ENCODE results near the gene OR9Q2.

DNA sequence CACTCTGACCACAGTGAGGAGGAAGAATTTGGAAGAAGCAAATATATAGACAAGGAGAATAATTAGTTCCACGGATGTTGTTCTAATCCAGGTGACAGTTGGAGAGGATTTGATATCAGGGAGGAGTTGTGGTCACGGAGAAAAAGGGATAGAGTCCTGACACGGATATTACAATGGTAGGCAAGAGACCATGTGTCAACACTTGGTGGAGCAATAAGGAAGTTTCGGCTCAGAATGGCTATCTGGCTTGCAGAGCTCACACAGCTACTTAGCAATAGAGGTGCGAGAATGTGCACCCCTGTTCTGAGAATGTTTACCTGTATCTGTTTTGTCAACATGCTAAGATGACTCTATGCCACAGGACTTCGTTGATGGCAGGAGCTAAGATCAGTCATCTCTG, 10.4 kb upstream of the OR9Q2 start:
- no peak for TF ChIP-seq CTCF (IDR thresholded peaks at IDR 0.05; ENCODE audit: low read depth, low read length, missing input control)
- no peak for TF ChIP-seq MAX (IDR thresholded peaks at IDR 0.05)
- no peak for TF ChIP-seq REST (IDR thresholded peaks at IDR 0.05)
- no peak for TF ChIP-seq EGR1 (IDR thresholded peaks at IDR 0.05; ENCODE audit: low read depth in 2 of 2)
- TF ChIP-seq JUND (IDR thresholded peaks at IDR 0.05) = no peak
- TF ChIP-seq TAF1 (conservative IDR thresholded peaks at IDR 0.05) = no peak
- TF ChIP-seq NR2F2 (IDR thresholded peaks at IDR 0.05) = no peak
- no peak for TF ChIP-seq RXRA (IDR thresholded peaks at IDR 0.05)
- no peak for TF ChIP-seq SP1 (IDR thresholded peaks at IDR 0.05)
- TF ChIP-seq YY1 (IDR thresholded peaks at IDR 0.05) = no peak
- no peak for TF ChIP-seq GABPA (IDR thresholded peaks at IDR 0.05 in 1 of 2, conservative IDR thresholded peaks at IDR 0.05 in 1 of 2)
- TF ChIP-seq FOXA2 (IDR thresholded peaks at IDR 0.05) = no peak
- no peak for TF ChIP-seq ATF3 (IDR thresholded peaks at IDR 0.05)
- no peak for TF ChIP-seq RAD21 (IDR thresholded peaks at IDR 0.05)
